ENCODE data around the gene AKNAD1. TPM values are rescaled to one million over a fixed set of nuclear protein-coding genes. Genes with fewer than 3 reads are reported as not detected.
"Not testable (repeated sequence)": the region's sequence is repeated elsewhere in the genome, so short reads cannot be mapped to it uniquely, and the experiment has no call there.

Gene AKNAD1
- total RNA-seq, 4 donors from 2014 or later: 2.2 to 6.5 (median 2.7) TPM; not detected in 1

GRCh38 chr1:108791790-108792189 is 65.1 kb downstream of the AKNAD1 start:
- H3K9me3 ChIP-seq: peaks cover 8% of the 10 kb centered on the region
- H3K27ac ChIP-seq: no peak overlapping the region
- no peak overlapping the region for H3K4me3 ChIP-seq
- no peak for DNase-seq (ENCODE audit: low spot score in 2 of 2)
- no peaks in the 10 kb centered on the region for H3K4me1 ChIP-seq
- WGBS: 86% methylated on average over 1 of the region's 1 CpG
- H3K36me3 ChIP-seq: peaks cover 79% of the 10 kb centered on the region
- no peak for TF ChIP-seq CTCF (IDR thresholded peaks at IDR 0.05)
- TF ChIP-seq POLR2A (IDR thresholded peaks at IDR 0.05): no peak
- TF ChIP-seq POLR2AphosphoS5 (IDR thresholded peaks at IDR 0.05): no peak
- no peak for TF ChIP-seq EP300 (IDR thresholded peaks at IDR 0.05)
- no peaks in the 10 kb centered on the region for H3K27me3 ChIP-seq

GRCh38 chr1:108785880-108786279 is 71.0 kb downstream of the AKNAD1 start:
- 97% methylated on average over 2 of the region's 2 CpGs for WGBS
- Histone ChIP-seq H3K9me3 (no peaks in the 10 kb centered on the region), H3K27me3 (no peaks in the 10 kb centered on the region), H3K4me3 (no peak overlapping the region), H3K27ac (no peak overlapping the region), H3K4me1 (no peaks in the 10 kb centered on the region), H3K36me3 (peaks cover 76% of the 10 kb centered on the region)
- TF ChIP-seq EP300 (IDR thresholded peaks at IDR 0.05): no peak
- no peak for DNase-seq (ENCODE audit: low spot score in 2 of 2)

GRCh38 chr1:108785264-108785663 is 71.6 kb downstream of the AKNAD1 start:
- Histone ChIP-seq H3K4me1 (no peaks in the 10 kb centered on the region), H3K9me3 (no peaks in the 10 kb centered on the region), H3K27me3 (no peaks in the 10 kb centered on the region), H3K27ac (no peak overlapping the region), H3K36me3 (peaks cover 81% of the 10 kb centered on the region), H3K4me3 (no peak overlapping the region)
- TF ChIP-seq CTCF (IDR thresholded peaks at IDR 0.05) (no peak), EP300 (IDR thresholded peaks at IDR 0.05) (no peak), POLR2AphosphoS5 (IDR thresholded peaks at IDR 0.05) (no peak), POLR2A (IDR thresholded peaks at IDR 0.05) (no peak)
- 96% methylated on average over 6 of the region's 6 CpGs for WGBS
- DNase-seq (ENCODE audit: low spot score in 2 of 2): no peak

- H3K9me3 ChIP-seq; H3K27me3 ChIP-seq; DNase-seq (ENCODE audit: low spot score in 2 of 2); H3K27ac ChIP-seq; H3K4me1 ChIP-seq; H3K4me3 ChIP-seq: not testable (repeated sequence)
- 100% methylated on average over 1 of the region's 1 CpG for WGBS
- peaks cover 85% of the 10 kb centered on the region for H3K36me3 ChIP-seq
These were observed 75.3 kb downstream of the AKNAD1 start for GRCh38 chr1:108781575-108781944.

DNA sequence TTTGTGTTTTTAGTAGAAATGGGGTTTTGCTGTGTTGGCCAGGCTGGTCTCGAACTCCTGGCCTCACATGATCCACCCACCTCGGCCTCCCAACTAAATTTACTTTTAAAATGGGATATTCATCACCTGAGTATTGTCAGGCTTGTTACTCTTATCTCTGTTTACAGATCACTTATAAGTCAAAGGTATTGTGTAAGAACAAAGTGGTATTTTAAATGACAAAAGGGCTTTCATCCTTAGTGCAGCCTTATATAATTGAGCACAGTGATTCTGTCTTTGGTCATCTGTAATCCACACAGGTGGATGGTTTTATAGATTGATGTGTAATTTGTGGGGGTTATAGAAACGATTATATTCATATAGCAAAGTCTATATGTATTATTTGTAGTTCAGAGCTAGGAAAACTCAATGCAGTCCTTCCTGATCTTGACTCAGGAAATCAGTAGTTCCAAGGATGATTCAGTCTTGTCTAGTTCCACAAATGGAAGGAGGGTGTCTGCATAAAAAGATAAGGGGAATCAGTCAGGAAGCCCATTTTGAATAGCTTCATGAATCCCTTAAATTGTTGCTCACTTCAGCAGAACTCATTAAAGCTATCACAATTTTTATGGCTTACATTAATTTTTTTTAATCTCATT is 75.8 kb downstream of the AKNAD1 start:
- Histone ChIP-seq H3K27ac (no peak overlapping the region), H3K27me3 (no peaks in the 10 kb centered on the region), H3K9me3 (no peaks in the 10 kb centered on the region), H3K4me3 (no peak overlapping the region), H3K36me3 (peaks cover 85% of the 10 kb centered on the region), H3K4me1 (no peaks in the 10 kb centered on the region)
- TF ChIP-seq POLR2A (IDR thresholded peaks at IDR 0.05): no peak
- TF ChIP-seq POLR2AphosphoS5 (IDR thresholded peaks at IDR 0.05): no peak
- TF ChIP-seq EP300 (IDR thresholded peaks at IDR 0.05): no peak
- TF ChIP-seq CTCF (IDR thresholded peaks at IDR 0.05): no peak
- WGBS: 97% methylated on average over 3 of the region's 3 CpGs
- DNase-seq (ENCODE audit: low spot score in 2 of 2): no peak

- H3K27ac ChIP-seq: no peak overlapping the region
- no peak overlapping the region for H3K4me3 ChIP-seq
- no peak for DNase-seq (ENCODE audit: low spot score in 2 of 2)
- H3K36me3 ChIP-seq: peaks cover 79% of the 10 kb centered on the region
- no peak for TF ChIP-seq POLR2AphosphoS5 (IDR thresholded peaks at IDR 0.05)
- no peak for TF ChIP-seq EP300 (IDR thresholded peaks at IDR 0.05)
- no peak for TF ChIP-seq CTCF (IDR thresholded peaks at IDR 0.05)
- no peak for TF ChIP-seq POLR2A (IDR thresholded peaks at IDR 0.05)
- no peaks in the 10 kb centered on the region for H3K9me3 ChIP-seq
- no peaks in the 10 kb centered on the region for H3K27me3 ChIP-seq
- H3K4me1 ChIP-seq: no peaks in the 10 kb centered on the region
These were observed 77.4 kb downstream of the AKNAD1 start for GRCh38 chr1:108779455-108779854.

Data from suprapubic skin (tissue), 4 donors.